Ovary (tissue), 9 donors: Measurements from ENCODE around the gene SUPT6H. TPM values are rescaled to one million over a fixed set of nuclear protein-coding genes. Genes with fewer than 3 reads are reported as not detected.

Experiments used
- DNase-seq, 5 donors: peaks; one replicate each; pipeline ENCODE4 v3.0.0-alpha.2; 2019 to 2020
- H3K27ac ChIP-seq, 2 donors: fragments of 200-600 bp; one replicate each; pipeline versions ENCODE4 v1.5.1 to v1.8.0; 2019 to 2022
- H3K27me3 ChIP-seq: fragments of 200-600 bp; one replicate; pipeline ENCODE4 v1.8.0; 2022
- H3K36me3 ChIP-seq: fragments of 200-600 bp; sonication (generic); one replicate; pipeline ENCODE4 v1.5.1; 2019
- H3K4me1 ChIP-seq: one replicate; pipeline ENCODE4 v1.8.1; 2013; ENCODE audit warnings: mild to moderate bottlenecking, moderate library complexity; ENCODE audit not compliant: insufficient read depth
- H3K4me3 ChIP-seq: fragments of 200-600 bp; sonication (generic); one replicate; pipeline ENCODE4 v1.5.1; 2017
- H3K9me3 ChIP-seq, 2 donors: fragments of 200-600 bp in 1 of 2; sonication (generic) in 1 of 2; one replicate each; pipeline versions ENCODE4 v1.5.1 to v1.8.1; 2013 to 2019; ENCODE audit warnings: mild to moderate bottlenecking in 1 of 2, moderate library complexity in 1 of 2
- EP300 ChIP-seq: sonication (generic); formaldehyde crosslinking; IDR thresholded peaks from one replicate; pipeline ENCODE4 v1.6.1; 2017; ENCODE audit warnings: antibody characterized with exemption
- POLR2A ChIP-seq: fragments of 450-650 bp; IDR thresholded peaks from one replicate; pipeline ENCODE4 v1.6.1; 2017; ENCODE audit warnings: antibody characterized with exemption, mild to moderate bottlenecking, moderate library complexity
- WGBS, 3 donors: extraction: QIAGEN DNeasy Blood & Tissue Kit in 1 of 3; methylation state at CpG; one replicate each; pipeline versions ENCODE4 v1.1.5 to v1.1.7; 2013 to 2017; 5-methylcytosine and 5-hydroxymethylcytosine counted together
- intact Hi-C, 4 donors: fragments of 100-400 bp; cut with DNase I; formaldehyde crosslinking; loops; one replicate each; pipeline versions ENCODE4 v1.11.0 to v1.15.1; 2022 to 2023
- polyA plus RNA-seq, 2 donors: library from polyadenylated mRNA; stranded (reverse); fragments of 200-250 nt in 1 of 2; fragments of 350-450 nt in 1 of 2; fragmentation: Illumina TruSeq in 1 of 2; extraction: RNeasy Lipid Tissue Mini Kit (QIAGEN cat#74804) in 1 of 2; gene quantifications; one replicate each; pipeline ENCODE4 v1.2.3, GENCODE V29; 2013 to 2014
- total RNA-seq, 7 donors: library from RNA; depleted of rRNA in 2 of 7; stranded (reverse); fragments of >200 nt in 2 of 7; fragmentation: NEBNext Ultra II Directional in 3 of 7; extraction: Animal tissue kit (Norgen Biotek cat#: 25700) in 3 of 7; gene quantifications; one replicate each; pipeline versions ENCODE4 v1.1.0 to v1.2.4, GENCODE V29; 2016 to 2023
- TF ChIP-seq, protein P1 (sequence below), 3 donors: fragments of 450-650 bp in 2 of 3; fragments of 200-600 bp in 1 of 3; IDR thresholded peaks; one replicate each; pipeline versions ENCODE4 v1.5.1 to v1.8.0; 2016 to 2022; ENCODE audit warnings: antibody characterized with exemption in 3 of 3, mild to moderate bottlenecking in 1 of 3
- donor health status: DM: no; HTN: no; CAD: no; lungs with moderate emphysema.
- donor health status: DM: no; HTN: no; CAD: no.
- donor health status: Bipolar disorder and iron deficiency.
- donor health status: DM: yes; HTN: yes; CAD: no.
- donor health status: DM: no; HTN: no; CAD: no.
- donor health status: DM: yes; HTN: yes; CAD: no.

Gene SUPT6H
- total and polyA plus RNA-seq, 9 donors: 34.8 to 83.8 (median 67.2) TPM

DNA sequence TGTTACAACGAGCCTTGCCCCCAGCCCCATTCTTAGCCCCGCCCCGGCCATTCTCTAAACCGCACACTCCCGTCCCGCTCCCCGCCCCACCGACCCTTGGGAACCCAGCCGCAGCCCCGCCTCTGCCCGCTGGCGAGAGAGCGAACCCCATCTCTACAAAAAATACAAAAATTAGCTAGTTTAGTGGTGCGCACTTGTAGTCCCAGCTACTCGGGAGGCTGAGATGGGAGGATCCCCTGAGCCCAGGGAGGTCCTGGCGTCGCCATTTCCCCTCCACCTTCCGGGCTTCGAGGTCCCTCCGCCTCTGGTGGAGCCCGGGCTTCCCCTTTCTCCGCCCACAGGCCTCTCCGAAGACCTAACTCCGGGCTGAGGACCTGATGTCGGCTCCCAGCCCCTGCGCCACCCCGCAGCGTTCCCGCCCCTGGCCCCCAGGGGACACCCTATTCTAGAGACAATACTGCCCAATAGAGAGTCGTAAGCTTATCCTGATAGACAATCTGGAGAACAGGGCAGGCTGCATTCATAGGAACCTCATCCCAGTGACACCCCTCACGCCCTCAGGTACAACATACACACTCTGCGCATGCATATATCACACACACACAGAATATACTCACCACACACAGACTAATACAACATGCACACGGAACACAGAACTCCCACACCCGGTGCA is 50.2 kb downstream of the SUPT6H start:
- no peaks in the 10 kb centered on the region for H3K36me3 ChIP-seq
- no peak for TF ChIP-seq POLR2A
- TF ChIP-seq, protein P1, sequence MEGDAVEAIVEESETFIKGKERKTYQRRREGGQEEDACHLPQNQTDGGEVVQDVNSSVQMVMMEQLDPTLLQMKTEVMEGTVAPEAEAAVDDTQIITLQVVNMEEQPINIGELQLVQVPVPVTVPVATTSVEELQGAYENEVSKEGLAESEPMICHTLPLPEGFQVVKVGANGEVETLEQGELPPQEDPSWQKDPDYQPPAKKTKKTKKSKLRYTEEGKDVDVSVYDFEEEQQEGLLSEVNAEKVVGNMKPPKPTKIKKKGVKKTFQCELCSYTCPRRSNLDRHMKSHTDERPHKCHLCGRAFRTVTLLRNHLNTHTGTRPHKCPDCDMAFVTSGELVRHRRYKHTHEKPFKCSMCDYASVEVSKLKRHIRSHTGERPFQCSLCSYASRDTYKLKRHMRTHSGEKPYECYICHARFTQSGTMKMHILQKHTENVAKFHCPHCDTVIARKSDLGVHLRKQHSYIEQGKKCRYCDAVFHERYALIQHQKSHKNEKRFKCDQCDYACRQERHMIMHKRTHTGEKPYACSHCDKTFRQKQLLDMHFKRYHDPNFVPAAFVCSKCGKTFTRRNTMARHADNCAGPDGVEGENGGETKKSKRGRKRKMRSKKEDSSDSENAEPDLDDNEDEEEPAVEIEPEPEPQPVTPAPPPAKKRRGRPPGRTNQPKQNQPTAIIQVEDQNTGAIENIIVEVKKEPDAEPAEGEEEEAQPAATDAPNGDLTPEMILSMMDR (IDR thresholded peaks at IDR 0.05): no peak
- no peak for TF ChIP-seq EP300
- peaks cover 10% of the 10 kb centered on the region for H3K4me1 ChIP-seq
- DNase-seq: peak in 4 of 5 donors; percentile 55 to 72 (median 66)
- intact Hi-C loops: no loop called here
- no peaks in the 10 kb centered on the region for H3K9me3 ChIP-seq
- H3K27me3 ChIP-seq: no peaks in the 10 kb centered on the region
- peak overlapping the region; percentile 66 for H3K4me3 ChIP-seq
- 25 to 28% (median 26%) methylated on average over 34 of the region's 34 CpGs for WGBS, 3 donors
- peak overlapping the region; percentile 8 to 95 for H3K27ac ChIP-seq

DNA sequence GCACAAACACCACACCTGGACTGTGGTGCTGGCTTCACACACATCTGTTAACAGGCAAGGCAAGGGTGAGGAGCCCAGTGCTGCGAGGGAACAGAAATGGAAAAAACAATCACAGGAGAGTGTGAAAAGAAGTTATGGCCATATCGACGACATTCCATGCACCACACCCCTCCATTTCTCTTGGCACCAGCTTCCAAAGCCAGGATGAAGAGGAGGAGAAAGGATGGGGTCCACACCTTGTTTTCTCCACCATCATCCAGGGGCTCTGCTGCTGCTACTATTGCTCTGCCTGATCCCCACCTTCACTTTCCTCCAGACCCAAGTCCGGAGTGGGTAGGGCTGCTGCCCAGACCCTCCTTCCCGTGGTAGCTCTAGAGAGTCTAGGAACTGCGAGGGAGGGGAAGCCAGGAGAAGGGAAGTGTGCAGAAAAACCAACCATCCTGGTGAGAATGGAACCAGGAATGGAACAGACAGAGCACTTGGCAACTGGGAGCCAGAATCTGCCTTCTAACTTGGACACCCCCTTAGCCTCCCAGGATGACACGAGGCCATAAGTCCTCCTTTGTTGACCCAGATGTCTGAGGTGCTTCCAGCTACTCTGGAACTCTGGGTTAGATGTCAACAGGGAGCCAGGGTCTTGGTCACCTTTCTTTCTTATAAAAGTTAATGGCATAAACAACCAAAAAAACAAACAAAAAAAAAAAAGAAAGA is 50.9 kb downstream of the SUPT6H start:
- 59 to 70% (median 64%) methylated on average over 7 of the region's 7 CpGs for WGBS, 3 donors
- TF ChIP-seq POLR2A (no peak), EP300 (no peak)
- TF ChIP-seq, protein P1 (IDR thresholded peaks at IDR 0.05): no peak
- peak in 1 of 5 donors; percentile 24 for DNase-seq
- H3K27me3 ChIP-seq: no peaks in the 10 kb centered on the region
- intact Hi-C loops: no loop called here
- H3K4me3 ChIP-seq: no peak overlapping the region
- H3K36me3 ChIP-seq: no peaks in the 10 kb centered on the region
- H3K27ac ChIP-seq: peak overlapping the region in 1 of 2 donors; percentile 95
- peaks cover 10% of the 10 kb centered on the region for H3K4me1 ChIP-seq
- H3K9me3 ChIP-seq: no peaks in the 10 kb centered on the region

DNA sequence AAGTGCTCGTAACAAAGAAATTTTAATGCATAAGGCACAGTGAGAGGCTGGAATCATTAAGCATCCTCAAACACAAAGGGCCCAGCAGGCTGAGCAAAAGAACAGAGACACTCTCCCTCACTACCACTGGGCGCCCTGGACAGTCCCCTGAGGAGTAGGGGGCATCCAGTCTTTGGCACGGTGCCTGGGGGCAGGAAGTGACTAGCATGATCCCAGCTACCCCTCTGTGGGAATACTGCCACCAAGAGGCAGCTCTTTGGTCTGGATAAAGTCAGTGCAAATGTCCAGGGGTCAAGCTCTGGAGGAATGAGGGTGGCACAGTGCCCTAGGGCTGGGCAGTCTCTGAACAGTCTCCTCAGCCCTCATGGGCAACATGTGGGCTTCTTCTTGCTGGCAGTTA is 52.3 kb downstream of the SUPT6H start:
- TF ChIP-seq, protein P1 (IDR thresholded peaks at IDR 0.05): no peak
- TF ChIP-seq EP300 (no peak), POLR2A (no peak)
- H3K4me1 ChIP-seq: peaks cover 12% of the 10 kb centered on the region
- 84 to 97% (median 92%) methylated on average over 3 of the region's 3 CpGs for WGBS, 3 donors
- no peaks in the 10 kb centered on the region for H3K27me3 ChIP-seq
- no peaks in the 10 kb centered on the region for H3K36me3 ChIP-seq
- no peak overlapping the region for H3K4me3 ChIP-seq
- H3K9me3 ChIP-seq: no peaks in the 10 kb centered on the region
- intact Hi-C loops: no loop called here
- DNase-seq: peak in 3 of 5 donors; percentile 46 to 64 (median 55)
- no peak overlapping the region for H3K27ac ChIP-seq

DNA sequence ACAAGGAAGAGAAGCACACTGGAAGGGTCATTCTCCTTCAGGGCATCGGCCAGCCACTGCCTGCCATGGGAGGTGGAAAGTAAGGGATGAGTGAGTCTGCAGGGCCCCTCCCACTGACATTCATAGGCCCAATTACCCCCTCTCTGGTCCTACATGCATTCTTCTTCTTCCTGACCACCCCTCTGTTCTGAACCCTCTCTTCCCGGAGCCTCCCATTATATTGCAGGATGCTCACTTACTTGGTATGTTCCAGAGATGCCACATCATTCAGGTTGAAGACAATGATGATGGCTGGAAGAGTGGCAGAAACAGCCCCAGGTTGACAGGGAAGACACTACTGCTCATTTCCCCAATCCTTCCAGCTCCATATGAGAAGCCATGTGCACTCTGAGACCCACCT is 53.2 kb downstream of the SUPT6H start:
- DNase-seq: no peak
- H3K27ac ChIP-seq: no peak overlapping the region
- H3K9me3 ChIP-seq: no peaks in the 10 kb centered on the region
- intact Hi-C loops: loop anchor here in 1 of 4 donors (5.0 kb wide), 1 partner anchor 53 kb away; the partner anchor contains the start of genes SDF2 and SUPT6H
- TF ChIP-seq, protein P1 (IDR thresholded peaks at IDR 0.05): no peak
- TF ChIP-seq POLR2A (no peak), EP300 (no peak)
- WGBS, 3 donors: 86 to 89% (median 88%) methylated on average over 2 of the region's 2 CpGs
- H3K4me3 ChIP-seq: no peak overlapping the region
- no peaks in the 10 kb centered on the region for H3K27me3 ChIP-seq
- H3K36me3 ChIP-seq: no peaks in the 10 kb centered on the region
- peaks cover 9% of the 10 kb centered on the region for H3K4me1 ChIP-seq
